ENCODE measurements around the gene PRKAB1.

Gene PRKAB1

GRCh38 chr12:119712721-119713120, 44.8 kb downstream of the PRKAB1 start:
- no peak for DNase-seq (ENCODE audit: low read depth)

GRCh38 chr12:119713551-119714031, 45.7 kb downstream of the PRKAB1 start:
- DNase-seq (ENCODE audit: low read depth): no peak

GRCh38 chr12:119714614-119715267, 46.8 kb downstream of the PRKAB1 start:
- no peak for DNase-seq (ENCODE audit: low read depth)

DNA sequence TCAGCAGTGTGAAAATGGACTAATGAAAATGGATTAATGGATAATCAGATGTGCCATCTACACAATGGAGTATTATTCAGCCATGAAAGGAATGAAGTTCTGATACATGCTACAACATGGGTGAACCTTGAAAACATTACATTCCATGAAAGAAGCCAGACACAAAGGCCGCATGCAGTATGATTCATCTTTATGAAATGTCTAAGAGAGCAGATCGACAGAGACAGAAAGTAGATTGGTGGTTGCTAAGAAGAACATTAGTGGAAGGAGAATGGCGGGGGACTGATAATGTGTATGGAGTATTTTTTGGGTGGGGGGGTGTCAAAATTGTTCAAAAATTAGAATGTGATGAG, 47.3 kb downstream of the PRKAB1 start:
- no peak for DNase-seq (ENCODE audit: low read depth)

DNA sequence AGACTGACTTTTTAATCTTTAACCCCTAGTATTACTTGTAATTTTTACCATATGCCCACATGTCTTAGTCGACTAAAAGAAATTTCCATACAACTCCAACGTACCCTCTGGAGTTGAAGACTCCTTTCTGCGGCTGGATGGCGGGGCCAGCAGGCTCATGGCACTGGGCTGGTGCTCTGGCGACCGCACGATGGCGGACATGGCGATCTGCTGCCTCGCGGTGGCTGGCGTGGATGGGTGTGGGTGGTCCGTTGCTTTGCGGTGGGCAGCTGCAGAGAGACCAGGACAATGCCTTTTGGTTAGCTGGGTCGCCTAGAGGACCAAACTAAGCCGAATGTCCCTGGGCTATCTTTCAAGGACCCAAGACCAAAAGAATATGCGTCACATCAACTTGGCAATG, 50.2 kb downstream of the PRKAB1 start:
- no peak for DNase-seq (ENCODE audit: low read depth)

GRCh38 chr12:119720349-119720748, 52.4 kb downstream of the PRKAB1 start:
- no peak for DNase-seq (ENCODE audit: low read depth)

GRCh38 chr12:119721306-119721705, 53.4 kb downstream of the PRKAB1 start:
- DNase-seq (ENCODE audit: low read depth): no peak

GRCh38 chr12:119725523-119725922, 57.6 kb downstream of the PRKAB1 start:
- DNase-seq (ENCODE audit: low read depth): no peak

DNA sequence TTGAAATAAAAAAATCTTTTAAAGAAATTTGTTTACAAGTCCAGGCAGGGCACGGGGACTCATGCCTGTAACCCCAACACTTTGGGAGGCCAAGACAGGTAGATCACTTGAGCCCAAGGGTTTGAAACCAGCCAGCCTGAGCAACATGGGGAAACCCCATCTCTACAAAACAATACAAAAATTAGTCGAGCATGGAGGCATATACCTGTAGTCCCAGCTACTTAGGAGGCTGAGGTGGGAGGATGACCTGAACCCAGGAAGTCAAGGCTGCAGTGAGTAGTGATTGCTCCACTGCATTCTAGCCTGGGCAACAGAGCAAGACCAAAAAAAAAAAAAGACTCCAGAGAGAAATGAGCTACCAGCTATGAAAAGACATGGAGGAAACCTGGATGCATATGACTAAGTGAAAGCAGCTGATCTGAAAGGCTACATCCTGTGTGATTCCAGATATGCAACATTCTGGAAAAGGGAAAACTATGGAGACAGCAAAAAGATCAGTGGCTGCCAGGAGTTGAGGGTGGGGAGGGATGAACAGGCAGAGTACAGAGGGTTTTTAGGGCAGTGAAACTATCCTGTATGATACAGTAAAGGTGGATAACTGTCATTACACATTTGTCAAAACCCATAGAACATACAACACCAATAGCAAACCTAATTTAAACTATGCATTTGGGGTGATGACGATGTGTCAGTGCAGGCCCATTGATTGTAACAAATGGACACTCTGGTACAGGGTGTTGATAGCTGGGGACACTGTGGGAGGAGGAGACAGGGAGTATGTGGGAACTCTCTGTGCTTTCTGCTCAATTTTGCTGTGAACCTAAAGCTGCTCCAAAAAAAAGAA, 59.9 kb downstream of the PRKAB1 start:
- no peak for DNase-seq (ENCODE audit: low read depth)

DNA sequence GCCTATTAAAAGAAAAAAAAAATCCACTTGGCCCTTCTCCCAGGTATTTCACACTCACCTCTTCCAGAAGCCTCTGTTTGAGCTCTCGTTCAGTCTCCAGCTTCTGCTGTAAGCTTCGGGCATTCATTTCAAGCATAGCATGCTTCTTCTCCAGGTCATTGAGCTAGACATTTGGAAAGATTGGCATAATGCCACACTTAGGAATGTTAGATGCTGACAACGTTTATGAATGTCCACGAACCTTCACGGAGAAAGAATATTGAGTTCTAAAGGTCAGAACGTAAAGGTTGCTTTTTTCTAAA, 60.5 kb downstream of the PRKAB1 start:
- no peak for DNase-seq (ENCODE audit: low read depth)

DNA sequence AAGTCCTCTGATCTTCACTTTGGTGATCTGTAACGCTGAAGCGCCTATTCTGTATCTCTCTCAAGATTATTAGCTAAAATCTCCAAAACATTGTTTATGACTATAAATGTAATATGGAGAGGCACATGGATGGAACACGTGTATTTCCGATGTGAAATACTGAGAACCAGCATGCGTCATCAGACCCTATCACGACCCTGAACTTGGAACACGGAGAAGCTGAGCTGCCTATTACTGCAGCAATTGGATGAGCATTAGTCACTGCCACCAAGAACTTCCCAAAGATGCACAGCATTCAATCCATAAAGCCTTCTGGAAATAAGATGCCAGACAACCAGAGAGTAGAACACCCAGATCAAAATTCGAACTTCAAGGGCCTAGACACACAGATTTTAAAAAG, 61.9 kb downstream of the PRKAB1 start:
- DNase-seq (ENCODE audit: low read depth): no peak

DNA sequence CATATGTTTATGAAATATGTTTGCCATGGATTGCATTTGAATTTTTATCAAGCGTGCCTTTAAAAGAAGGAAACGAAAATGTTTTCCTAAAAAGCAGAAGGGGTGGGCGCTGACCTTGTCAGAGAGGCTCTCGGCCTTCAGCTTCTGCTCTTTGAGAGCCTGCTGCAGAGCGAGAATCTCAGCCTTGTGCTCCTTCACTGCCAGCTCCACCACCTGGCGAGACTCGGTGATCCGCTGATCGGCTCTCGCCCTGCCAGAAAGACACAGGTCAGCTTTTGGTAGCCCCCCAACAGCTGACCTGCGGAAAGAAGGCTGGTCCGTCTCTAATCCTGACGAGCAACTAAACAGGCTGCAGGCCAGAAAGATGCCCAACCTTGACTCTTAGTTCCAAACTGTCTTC, 62.4 kb downstream of the PRKAB1 start:
- DNase-seq (ENCODE audit: low read depth): no peak

Data from fibroblast of gingiva (primary cell).